ENCODE measurements around the gene ST8SIA3.

DNA sequence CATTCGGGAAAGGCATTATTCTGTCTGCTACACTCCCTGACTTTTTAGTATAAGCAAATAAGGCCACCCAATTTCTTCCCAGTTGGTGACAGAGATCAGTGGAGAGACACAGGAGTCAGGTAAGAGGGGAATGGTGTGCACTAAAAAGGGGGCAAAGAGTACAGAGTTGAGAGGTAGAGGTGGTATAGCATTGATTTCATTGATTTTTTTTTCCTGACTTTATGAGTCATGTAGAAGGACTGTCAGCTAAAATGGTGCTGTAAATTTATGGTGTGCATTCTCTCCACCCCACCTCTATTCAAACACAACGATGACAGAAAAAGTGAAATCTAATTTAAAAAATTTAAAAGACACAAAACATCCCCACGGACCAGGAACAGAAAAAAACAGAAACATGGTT, 23.7 kb upstream of the ST8SIA3 start:
- TF ChIP-seq, protein P1, sequence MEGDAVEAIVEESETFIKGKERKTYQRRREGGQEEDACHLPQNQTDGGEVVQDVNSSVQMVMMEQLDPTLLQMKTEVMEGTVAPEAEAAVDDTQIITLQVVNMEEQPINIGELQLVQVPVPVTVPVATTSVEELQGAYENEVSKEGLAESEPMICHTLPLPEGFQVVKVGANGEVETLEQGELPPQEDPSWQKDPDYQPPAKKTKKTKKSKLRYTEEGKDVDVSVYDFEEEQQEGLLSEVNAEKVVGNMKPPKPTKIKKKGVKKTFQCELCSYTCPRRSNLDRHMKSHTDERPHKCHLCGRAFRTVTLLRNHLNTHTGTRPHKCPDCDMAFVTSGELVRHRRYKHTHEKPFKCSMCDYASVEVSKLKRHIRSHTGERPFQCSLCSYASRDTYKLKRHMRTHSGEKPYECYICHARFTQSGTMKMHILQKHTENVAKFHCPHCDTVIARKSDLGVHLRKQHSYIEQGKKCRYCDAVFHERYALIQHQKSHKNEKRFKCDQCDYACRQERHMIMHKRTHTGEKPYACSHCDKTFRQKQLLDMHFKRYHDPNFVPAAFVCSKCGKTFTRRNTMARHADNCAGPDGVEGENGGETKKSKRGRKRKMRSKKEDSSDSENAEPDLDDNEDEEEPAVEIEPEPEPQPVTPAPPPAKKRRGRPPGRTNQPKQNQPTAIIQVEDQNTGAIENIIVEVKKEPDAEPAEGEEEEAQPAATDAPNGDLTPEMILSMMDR (optimal IDR thresholded peaks at IDR 0.05 in 1 of 3, IDR thresholded peaks at IDR 0.05 in 1 of 3, conservative IDR thresholded peaks at IDR 0.05 in 1 of 3; ENCODE audit: extremely low read depth in 1 of 3, insufficient read depth in 2 of 3, low read length in 3 of 3): no peak
- no peak for TF ChIP-seq EZH2 (IDR thresholded peaks at IDR 0.05; ENCODE audit: low read length)

Measured in keratinocyte (primary cell).